ENCODE data around the gene NOS1AP.

Gene NOS1AP

DNA sequence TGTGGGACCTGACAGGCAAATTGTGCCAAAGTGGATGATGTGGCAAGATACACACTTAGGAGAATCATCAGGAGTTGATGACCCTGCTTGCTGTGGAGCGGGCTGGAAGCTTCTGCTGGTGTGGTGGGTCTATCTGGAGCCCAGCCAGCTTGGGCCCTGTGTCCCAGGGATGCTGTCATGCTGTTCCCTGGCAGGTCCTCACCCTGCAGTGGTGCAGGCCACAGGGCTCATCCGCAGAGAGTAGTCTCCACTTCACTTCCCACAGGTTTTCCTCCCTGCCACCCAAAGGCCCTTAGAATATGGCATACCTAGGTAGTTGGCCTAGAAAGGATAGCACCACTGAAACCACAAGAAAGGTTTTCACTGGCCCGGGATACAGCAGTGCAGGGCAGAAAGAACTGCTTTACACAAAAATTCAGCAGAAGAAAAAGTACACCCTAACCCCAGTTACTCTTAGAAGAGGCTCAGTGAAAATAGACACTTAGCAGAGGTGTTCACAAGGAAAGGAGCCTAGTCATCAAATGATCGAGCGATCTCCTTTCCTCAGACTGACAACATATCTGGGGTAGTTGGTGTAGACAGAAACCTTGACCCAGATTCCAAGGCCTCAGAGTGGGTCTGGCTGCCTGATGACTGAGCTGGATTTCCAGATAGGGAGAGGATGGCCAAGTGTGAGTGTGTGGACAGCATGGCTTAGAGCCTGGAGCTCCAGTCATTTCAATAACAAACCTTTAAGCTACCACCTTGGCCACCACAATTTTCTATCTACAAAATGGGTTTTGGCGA lies 310.8 kb downstream of the NOS1AP start:
- DNase-seq (ENCODE audit: low read depth in 3 of 3, low spot score in 1 of 3) = no peak

GRCh38 chr1:162381383-162381782 lies 311.9 kb downstream of the NOS1AP start, which contains the start of gene C1orf226:
Gene C1orf226 (plus strand): TSS chr1:162381728. CDS start chr1:162381902, 174 bp downstream.
- DNase-seq (ENCODE audit: low read depth in 3 of 3, low spot score in 1 of 3) = no peak

- DNase-seq (ENCODE audit: low read depth in 3 of 3, low spot score in 1 of 3) = no peak
These were observed 312.7 kb downstream of the NOS1AP start for GRCh38 chr1:162381941-162382750.

DNA sequence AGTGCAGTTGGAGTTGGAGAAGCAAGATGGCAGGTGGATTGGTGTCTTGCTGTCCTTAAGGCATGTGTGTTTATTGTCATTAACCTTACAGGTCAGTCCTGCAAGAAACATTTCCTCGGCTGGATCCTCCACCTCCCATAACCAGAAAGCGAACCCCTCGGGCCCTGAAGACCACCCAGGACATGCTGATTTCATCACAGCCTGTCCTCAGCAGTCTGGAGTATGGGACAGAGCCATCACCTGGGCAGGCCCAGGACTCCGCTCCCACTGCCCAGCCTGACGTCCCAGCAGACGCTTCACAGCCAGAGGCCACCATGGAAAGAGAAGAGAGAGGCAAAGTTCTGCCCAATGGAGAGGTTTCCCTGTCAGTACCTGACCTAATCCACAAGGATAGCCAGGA lies 313.6 kb downstream of the NOS1AP start:
- no peak for DNase-seq (ENCODE audit: low read depth in 3 of 3, low spot score in 1 of 3)

DNA sequence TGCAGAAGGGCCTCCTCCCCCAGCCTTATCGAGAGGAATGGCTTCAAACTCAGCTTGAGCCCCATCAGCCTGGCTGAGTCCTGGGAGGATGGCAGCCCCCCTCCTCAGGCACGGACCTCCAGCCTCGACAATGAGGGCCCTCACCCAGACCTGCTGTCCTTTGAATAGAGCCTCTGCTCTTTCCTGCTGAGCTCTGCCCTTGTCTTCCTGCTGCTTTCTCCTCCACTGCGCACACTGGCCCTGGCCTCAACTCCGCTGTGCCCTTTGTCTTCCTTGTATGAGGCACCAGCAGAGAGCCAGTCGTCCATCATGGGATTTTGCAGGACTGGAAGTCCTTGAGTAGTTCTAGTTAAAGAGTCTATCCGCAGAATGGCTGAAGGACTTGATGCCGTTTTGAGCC lies 314.0 kb downstream of the NOS1AP start:
- DNase-seq (ENCODE audit: low read depth in 3 of 3, low spot score in 1 of 3) = no peak

DNA sequence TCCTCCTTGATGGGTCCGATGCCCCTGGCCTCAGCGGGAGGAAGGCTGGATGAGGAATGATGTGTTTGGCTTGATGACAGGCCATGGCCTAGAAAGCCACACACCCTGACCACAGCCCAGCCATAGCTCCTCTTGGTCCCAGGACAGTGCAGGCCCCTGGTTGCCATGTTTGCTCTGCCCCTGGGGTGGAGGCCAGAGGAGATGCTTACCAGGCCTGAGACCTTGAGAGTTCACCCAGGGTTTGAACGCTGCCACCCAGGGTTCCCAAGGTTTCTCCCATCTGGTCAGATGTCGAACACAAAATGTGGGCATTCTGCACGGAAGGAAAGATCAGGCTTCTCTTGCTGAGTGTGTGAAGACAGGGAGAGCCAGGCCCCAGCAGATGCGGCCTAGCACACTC lies 314.6 kb downstream of the NOS1AP start:
- no peak for DNase-seq (ENCODE audit: low read depth in 3 of 3, low spot score in 1 of 3)

DNA sequence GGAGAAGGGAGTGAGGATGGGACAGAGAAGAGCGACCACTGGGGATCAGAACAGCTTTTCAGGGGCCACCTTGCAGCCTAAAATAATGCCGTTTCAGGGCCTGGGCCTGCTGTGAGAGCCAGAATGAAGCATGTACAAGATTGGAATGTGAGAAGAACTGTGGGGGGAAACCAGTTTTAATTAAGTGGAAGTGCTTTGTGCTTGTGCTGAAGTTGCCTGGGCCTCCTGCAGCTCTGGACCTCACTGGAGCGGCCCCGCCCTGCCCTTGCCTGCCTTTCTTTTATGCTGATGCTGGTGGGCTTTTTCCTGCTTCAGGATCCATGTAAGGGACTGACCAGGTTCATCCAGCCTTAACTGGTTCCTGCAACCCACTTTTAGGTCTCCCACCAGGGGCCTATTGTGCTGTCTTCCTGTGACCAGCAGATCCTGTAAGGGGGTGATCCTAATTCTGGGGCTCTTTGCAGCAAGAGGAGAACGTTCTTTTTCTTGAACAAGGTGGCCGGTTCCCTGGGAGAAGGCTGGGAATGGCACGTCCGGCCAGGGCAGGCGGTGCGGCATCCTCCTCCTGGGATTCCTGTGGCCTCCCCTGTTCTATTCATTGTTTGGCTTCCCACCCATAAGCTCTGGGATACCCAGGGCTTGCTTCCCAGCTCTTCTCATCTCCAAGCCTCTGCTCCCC lies 315.2 kb downstream of the NOS1AP start:
- no peak for DNase-seq (ENCODE audit: low read depth in 3 of 3, low spot score in 1 of 3)

DNA sequence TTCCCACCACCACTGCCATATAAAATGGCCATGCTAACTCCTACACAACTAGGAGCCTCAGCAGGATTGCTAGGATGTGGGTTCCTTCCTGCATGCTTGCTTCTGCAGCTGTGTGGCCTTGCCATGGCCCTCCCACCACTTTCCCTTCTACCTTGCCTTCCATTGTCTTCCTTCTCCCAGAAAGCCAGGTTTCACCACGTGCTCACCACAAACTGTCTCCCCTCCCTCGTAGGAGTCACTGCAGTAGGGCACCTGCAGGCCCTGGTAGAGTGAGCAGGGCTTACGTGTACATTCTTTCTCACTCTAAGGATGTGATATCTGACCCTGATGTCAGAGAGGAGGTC lies 315.8 kb downstream of the NOS1AP start:
- DNase-seq (ENCODE audit: low read depth in 3 of 3, low spot score in 1 of 3) = no peak

GRCh38 chr1:162385702-162386101 lies 316.2 kb downstream of the NOS1AP start:
- no peak for DNase-seq (ENCODE audit: low read depth in 3 of 3, low spot score in 1 of 3)

GRCh38 chr1:162386292-162387225 lies 317.1 kb downstream of the NOS1AP start:
- no peak for DNase-seq (ENCODE audit: low read depth in 3 of 3, low spot score in 1 of 3)

- no peak for DNase-seq (ENCODE audit: low read depth in 3 of 3, low spot score in 1 of 3)
These were observed 318.0 kb downstream of the NOS1AP start for GRCh38 chr1:162387226-162388082.

- no peak for DNase-seq (ENCODE audit: low read depth in 3 of 3, low spot score in 1 of 3)
These were observed 318.6 kb downstream of the NOS1AP start for GRCh38 chr1:162388083-162388594.

DNA sequence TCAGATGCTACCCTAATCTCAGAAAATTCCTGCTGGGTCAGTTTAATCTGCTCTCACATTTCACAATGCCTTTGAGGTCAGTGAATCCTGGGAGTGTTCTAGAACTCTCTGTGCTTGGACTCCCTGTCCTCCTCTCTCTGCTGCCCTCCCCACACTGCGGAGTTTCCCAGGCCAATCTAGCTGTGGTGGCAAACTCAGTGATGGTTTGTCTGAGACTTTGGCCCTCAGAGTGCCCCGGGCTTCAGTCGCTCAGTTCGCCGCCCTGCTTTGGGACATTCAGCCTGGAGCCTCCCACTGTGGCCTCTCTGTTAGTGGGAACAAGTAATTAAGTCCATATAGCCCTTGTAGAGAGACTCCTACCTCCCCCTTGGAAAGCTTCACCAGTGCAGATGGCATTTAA lies 319.1 kb downstream of the NOS1AP start:
- no peak for DNase-seq (ENCODE audit: low read depth in 3 of 3, low spot score in 1 of 3)

DNA sequence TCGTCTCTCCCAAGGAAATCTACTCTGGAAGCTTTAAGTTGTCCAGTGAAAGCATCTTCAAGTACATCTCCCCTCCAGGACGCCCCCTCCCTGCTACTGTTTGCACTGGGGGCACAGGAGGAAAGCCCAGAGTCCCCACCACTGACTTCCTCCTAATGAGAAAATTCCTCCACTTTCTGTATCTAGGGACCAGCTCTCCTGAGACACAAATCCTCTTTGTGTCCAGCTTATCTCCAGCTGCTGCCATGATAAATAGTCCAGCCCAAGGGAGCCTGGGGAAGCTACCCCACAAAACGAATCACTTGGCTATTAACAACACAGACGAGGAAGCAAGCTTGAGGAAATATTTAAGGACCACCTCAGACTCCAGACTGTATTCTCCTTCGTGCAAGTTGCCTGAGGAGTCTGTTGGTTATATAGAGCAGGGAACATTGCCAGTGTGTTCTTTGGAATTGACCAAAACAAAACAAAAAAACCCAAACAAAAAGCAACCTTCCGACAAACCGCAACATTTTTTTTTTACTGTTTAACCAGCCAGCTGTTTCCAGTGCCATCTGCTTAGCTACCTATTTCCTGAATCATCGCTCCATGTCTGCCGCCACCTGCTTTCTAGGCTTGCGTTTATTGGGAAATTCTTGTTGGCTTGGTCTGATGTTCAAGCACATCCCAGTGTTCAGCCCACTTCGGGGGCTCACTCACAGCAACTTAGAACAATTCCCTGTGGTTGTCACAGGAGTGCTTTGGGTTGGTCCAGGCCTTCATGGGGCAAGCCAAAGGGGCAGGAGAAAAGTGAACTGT lies 319.7 kb downstream of the NOS1AP start:
- no peak for DNase-seq (ENCODE audit: low read depth in 3 of 3, low spot score in 1 of 3)

GRCh38 chr1:162389971-162390370 lies 320.5 kb downstream of the NOS1AP start:
- no peak for DNase-seq (ENCODE audit: low read depth in 3 of 3, low spot score in 1 of 3)

DNA sequence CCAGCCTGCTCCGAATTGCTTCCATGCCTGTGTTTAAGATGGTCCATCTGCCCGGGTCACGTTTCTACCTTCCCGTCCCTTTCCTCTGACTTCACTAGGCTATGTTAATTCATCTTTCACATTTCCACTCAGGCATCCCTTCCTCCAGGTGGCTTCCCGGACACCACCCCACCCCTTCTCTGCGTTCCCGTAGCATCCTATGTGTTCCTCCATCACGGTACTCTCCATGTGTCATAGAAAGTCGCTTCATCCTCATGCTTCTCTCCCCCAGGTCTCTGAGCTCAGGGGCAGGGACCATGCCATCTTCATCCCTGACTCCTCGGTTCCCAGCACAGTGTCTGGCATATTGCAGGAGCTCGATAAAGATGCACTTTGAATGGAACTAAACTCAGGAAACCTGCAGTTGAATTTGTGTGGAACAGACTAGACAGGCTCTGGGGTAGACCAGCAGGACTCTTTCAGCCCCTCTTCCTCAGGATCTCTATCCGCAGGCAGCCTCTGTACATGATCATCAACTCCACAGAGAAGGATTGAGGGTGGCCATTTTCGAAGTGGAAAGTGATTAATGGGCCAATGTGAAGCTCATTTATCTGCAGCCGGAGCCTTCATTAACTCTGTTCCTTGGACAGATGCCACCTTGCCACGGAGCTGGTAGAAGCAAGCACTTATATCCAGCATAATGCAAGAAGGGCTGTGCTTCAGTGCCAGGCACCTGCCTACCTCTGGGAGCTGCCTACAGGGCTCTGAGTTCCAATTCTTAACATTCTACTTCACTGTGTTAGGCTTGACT lies 321.1 kb downstream of the NOS1AP start:
- no peak for DNase-seq (ENCODE audit: low read depth in 3 of 3, low spot score in 1 of 3)

DNA sequence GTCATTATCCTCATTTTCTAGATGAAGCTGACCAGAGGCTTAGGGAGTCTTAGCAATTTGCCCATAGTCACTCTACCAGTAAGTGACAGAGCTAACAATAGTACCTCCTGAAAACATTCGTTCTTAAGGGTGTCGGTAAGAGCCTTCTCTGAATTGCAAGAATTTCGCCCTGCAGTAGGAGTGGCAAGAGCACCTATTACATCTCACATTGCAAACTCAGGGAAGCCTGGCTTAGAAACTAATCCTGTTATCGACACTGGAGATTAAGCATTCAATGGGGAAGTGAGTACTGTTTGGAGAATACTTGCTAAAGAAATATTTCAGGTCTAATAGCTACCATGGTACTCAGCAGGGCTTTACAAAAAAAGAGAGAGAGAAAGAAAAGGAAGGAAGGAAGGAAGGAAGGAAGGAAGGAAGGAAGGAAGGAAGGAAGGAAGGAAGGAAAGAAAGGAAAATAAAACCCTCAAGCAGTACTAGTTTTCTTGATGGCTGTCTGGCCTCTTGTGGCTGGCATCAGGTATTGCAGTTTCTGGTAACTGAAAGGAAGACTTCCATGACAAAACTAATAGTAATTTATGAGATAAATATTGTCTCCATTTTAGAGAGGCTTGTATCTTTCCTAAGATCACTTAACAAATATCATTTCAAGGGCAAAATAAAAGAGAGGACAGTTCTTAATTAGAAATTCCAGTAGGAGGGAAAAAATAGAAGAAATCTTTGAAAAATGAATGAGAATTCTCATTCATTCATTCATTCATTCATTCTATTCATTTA lies 322.5 kb downstream of the NOS1AP start:
- no peak for DNase-seq (ENCODE audit: low read depth in 3 of 3, low spot score in 1 of 3)

All from stimulated activated CD4-positive, alpha-beta T cell treated with anti-CD3 and anti-CD28 coated beads, TNF-alpha, amount 100 ng/mL, for 1 hour (primary cell).